HG02759 (cell line): ENCODE data around the gene ARHGAP21.
"Not testable (repeated sequence)": the region's sequence is repeated elsewhere in the genome, so short reads cannot be mapped to it uniquely, and the experiment has no call there.

Experiments
- ATAC-seq: cut with Tn5 transposase; IDR thresholded peaks from one replicate; pipeline ENCODE4 v1.9.1; 2021; ENCODE audit warnings: mild to moderate bottlenecking, moderate library complexity; ENCODE audit not compliant: unreplicated experiment

Gene ARHGAP21

GRCh38 chr10:24643679-24644209, 79.9 kb downstream of the ARHGAP21 start:
- ATAC-seq, result no peak

DNA sequence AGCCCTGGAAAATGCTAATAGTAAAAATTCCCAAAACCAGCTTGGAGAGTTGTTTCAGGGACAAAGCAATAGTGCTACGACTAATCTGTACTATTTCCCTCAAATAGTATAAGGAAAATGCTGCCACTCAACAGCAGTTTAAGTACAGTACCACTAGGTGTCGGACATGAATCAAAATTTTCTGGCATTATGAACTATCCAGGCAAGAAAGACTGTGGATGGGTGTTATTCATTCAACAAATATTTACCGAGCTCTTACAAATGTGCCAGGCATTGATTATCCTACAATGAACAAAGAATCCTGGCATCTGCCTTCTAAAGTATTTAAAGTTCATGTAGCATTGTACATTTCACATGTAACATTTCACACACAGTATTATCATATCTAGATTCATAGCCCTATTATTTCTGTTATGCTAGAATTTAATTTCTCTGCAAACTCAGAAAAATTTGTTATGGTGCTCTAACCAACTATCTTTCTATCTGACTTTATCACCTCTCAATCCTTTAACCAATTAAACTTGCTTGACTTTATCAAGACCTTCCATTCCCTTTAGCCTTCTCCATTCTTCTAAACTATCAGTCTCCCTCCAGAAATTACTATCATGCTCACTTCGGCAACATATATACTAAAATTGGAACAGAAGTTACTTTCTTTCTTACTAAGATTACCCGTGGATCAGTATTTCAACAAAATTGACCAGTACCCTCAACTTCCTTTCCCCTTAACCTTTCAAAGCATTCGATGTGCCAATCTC, 80.6 kb downstream of the ARHGAP21 start:
- ATAC-seq, result peak; percentile 85

DNA sequence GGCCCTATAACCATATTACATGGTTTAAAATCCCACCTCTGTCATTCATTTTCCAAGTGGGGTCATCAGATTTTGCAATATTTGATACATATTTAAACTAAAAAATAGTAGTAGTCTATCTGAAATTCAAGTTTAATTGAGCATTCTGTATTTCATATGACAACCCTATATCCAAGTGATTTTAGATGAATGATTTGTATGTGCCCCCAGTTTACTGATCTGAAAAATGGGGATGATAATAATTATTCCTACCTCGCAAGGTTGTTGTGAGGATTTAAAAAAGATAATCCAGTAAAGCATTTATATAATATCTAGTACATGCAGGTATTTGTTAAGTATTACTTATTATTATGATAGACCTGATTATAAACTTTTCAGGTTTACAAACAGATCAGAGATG, 84.6 kb downstream of the ARHGAP21 start:
- ATAC-seq, result no peak

GRCh38 chr10:24625778-24626177, 97.9 kb downstream of the ARHGAP21 start:
- no peak for ATAC-seq

DNA sequence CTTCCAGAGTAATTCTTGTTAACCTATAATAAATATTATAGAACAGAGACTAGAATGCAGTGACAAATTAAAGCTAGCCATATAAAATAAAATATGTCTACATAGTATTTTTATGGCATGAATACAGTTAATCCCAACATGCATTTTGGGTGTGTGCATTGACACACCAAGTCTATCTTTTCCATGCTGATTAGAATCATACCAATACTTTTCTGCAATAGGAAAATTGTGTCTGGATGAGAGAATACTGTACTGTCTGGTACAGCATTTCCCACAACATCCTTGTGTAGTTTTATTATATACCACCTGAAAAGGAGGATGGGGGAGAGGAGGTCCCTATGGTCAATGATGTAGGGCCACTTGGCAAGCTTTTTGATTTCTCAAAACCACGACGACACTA, 100.3 kb downstream of the ARHGAP21 start:
- no peak for ATAC-seq

DNA sequence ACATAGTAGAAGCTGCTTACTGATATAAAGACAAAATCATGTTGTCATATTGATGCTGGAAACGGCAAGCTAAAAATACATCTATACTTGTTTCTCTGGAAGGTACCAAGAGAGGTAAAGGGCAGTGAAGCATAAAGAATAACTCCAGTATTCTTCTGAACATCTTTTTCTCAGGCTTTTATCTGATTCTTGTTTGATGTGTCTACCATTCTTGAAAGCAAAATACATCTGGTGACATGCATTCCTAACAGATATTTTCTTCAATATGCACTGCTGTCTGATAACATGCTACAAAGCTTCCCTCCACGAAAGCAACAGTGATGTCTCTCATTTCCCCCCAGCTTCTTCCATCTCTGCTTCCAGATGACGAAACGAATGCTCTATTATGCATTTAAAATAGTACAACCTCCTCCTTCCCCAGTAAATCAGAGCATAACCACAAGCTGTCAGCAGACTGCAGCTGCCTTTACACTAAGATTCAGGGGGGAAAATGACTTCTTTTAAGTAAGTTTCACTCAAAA, 100.8 kb downstream of the ARHGAP21 start:
- ATAC-seq, result peak; percentile 48

GRCh38 chr10:24621035-24621795, 102.5 kb downstream of the ARHGAP21 start:
- not testable (repeated sequence) for ATAC-seq

- not testable (repeated sequence) for ATAC-seq
Measured at GRCh38 chr10:24619994-24620310, 103.7 kb downstream of the ARHGAP21 start.

DNA sequence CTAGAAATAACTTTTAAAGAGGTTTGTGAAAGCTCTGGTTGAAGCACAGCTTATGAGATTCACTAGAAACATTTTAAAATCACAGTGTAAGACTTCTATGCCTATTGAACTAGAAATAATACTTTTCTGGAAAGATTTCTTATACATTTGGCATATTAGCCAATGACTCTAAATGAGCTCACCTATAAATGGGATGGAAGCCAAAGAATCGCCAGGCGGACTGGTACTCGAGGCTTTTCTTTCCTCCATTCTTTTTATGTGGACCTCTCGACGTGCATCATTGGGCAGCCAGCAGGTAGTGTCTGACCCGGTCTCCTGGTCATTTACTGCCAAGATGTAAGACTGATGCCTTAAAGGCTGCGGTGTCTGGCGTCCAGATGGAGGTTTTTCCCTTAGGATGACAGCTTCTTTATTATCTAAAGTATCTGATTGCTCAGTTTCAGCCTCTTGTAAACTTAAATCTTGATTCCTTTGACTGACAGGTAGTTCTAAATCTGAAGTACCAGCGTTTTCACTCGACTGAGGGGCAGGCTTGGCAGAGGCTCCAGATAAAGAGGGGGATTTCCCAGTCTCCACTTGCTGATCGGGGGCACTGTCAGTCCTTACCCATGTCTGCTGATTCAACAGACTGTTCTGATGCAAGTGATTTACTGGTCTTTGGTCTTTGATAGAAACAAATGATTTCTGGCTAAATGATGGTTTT, 104.2 kb downstream of the ARHGAP21 start:
- not testable (repeated sequence) for ATAC-seq

DNA sequence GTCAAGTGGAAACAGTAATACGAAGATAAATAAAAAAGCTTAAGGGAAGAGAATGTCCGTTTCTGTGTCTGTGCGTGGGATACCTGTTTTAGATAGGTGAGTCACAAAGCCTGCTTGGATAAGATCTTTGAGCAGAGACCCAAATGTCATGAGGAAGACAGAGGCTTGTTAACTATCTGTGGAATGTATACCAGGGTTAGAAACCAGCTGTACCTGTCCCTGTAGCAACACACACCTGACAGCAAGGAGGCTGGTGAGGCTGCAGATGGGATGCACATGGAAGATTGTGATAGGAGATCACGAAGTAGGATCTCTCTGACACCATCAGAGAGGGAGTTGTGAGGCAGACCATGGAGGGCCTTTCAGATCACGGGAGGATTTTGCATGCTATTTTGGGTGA, 105.3 kb downstream of the ARHGAP21 start:
- ATAC-seq, result no peak

GRCh38 chr10:24617771-24618396, 105.8 kb downstream of the ARHGAP21 start:
- ATAC-seq, result peak; percentile 56

DNA sequence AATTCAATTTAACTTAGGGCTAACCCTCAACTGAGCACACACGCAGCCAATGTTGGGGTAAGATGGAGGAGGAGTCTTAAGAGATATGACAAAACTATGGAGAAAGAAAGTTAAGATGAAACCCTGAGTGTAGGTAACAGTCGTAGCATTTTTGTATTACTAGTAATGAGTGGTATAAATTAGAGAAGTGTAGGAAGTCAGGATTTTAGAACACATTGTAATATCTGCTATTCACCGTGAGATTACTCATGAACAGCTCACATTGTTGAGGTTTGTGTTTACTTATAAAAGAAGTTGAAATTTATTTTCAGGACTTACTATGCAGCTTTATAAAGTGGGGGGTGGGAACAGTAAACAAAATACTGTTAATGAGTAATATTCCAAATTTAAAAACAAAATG, 107.2 kb downstream of the ARHGAP21 start:
- ATAC-seq, result no peak

GRCh38 chr10:24606021-24606420, 117.7 kb downstream of the ARHGAP21 start:
- ATAC-seq, result no peak

- no peak for ATAC-seq
Measured at GRCh38 chr10:24605141-24605540, 118.5 kb downstream of the ARHGAP21 start.

DNA sequence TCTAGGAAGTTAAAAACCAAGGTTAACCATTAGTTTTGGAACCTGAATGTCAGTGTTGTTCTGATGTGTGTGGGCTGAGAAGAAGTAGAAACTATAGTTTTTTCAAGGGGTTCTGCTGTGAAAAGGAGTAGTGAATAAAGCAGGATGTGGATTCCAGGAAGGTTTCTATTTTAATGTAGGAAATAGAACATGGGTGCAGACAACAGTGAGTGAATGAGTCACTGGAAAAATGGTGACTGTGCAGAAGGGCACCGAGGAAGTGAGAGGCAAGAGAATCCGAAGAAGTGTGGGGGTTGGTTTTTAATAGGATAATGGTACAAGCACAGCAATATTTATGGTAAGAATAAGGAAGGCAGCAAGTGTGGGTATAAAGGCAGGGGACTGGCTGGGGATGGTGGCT, 120.4 kb downstream of the ARHGAP21 start:
- ATAC-seq, result no peak

GRCh38 chr10:24597961-24598360, 125.7 kb downstream of the ARHGAP21 start:
- no peak for ATAC-seq

DNA sequence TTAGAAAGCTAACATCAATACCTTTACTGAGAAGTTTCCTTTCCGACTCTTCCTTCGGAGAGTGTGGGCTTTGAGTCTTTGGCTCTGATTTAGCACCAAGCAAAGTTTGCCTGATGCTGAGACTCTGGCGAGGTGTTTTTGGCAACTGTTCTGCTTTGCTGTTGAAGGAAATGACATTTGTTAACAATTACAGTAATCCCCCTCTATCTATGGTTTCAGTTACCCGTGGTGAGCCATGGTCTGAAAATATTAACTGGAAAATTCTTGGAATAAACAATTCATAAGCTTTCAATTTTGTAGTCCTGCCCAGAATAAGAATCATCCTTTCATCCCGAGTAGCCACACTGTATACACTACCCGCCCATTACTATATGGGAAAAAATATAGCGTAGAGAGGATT, 126.3 kb downstream of the ARHGAP21 start:
- ATAC-seq, result no peak

DNA sequence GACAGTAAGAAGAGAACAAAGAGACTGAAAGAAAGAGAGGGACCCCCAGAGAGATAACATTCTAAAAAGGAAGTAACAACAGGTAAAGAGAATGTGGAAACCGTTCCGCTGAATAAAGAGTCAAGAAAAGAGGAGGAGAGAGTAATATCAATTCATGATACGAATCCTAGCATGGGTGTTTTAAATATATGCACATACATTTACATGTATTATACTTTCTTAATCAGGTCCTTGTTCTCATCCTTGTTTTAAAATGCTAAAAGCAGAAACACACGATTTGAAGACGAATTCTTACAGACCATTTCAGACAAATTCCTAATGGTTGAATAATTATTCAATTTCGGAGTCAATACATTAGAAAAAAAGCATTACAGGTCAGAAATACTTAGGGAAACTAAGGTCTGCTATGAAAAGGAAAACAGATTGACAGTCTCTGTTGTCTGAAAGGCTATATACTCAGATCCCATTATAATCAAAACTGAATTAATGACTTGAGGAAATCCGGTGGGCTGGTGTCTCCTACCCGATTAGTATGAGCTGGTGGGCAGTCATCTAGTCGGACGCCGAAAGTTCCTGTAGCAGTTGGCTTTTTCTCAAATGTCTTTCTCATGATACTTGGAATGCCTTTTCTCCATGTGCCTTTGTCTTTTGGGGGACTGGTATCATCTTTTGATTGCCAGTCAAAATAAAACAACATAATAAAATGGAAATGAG, 127.3 kb downstream of the ARHGAP21 start:
- ATAC-seq, result no peak

DNA sequence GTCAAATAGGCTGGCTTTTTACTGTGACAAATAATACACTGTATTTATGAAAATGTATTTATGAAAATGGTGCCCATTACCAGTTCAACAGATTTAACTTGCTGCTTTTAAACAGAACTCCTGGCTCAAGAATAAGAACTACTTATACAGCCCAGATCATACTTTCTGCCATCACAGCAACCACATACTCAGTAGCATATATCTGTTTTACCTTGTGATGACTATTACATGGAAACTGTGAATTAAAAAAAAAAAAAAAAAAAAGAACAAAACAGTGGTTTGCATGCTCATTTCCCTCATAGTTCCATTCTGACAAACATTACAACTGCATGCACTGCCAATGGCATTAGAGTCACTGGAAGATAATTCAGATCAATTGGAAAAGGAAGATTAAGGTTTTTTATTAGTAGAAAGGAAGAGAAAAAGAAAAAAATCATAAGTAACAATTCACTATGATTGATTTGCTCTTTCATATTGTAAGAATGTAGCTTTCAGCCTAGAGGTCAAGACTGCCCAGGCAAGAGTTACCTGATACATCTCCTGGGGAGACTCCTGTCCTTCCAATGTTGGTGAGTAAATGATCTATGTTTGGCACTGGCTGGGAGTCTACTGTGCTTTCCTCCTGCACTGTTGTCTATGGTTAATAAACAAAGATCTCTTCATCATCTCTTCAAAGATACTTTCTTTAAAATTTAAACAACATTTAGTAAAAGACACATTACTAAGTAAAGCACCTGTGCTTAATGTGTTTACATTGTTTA, 132.8 kb downstream of the ARHGAP21 start:
- ATAC-seq, result no peak

- ATAC-seq, result no peak
Measured at GRCh38 chr10:24589265-24589664, 134.4 kb downstream of the ARHGAP21 start.
